ENCODE measurements around the gene FOXS1. TPM values are rescaled to one million over a fixed set of nuclear protein-coding genes. Genes with fewer than 3 reads are reported as not detected.
"Not testable (repeated sequence)": the region's sequence is repeated elsewhere in the genome, so short reads cannot be mapped to it uniquely, and the experiment has no call there.

FOXS1 gene
- total RNA-seq, 1 donor from 2014 or later = 0.56 TPM

GRCh38 chr20:31840906-31841816 lies 4.2 kb downstream of the FOXS1 start:
- no peak for DNase-seq (ENCODE audit: low read depth)

GRCh38 chr20:31839782-31840487 lies 5.5 kb downstream of the FOXS1 start:
- peak; percentile 96 for DNase-seq (ENCODE audit: low read depth)

GRCh38 chr20:31838646-31839292 lies 6.6 kb downstream of the FOXS1 start:
- DNase-seq (ENCODE audit: low read depth) = no peak

- peak; percentile 45 for DNase-seq (ENCODE audit: low read depth)
Observed at GRCh38 chr20:31837896-31838397, 7.5 kb downstream of the FOXS1 start.

- no peak for DNase-seq (ENCODE audit: low read depth)
Observed at GRCh38 chr20:31836853-31837608, 8.4 kb downstream of the FOXS1 start.

- peak; percentile 96 for DNase-seq (ENCODE audit: low read depth)
Observed at GRCh38 chr20:31835977-31836852, 9.2 kb downstream of the FOXS1 start.

- no peak for DNase-seq (ENCODE audit: low read depth)
Observed at GRCh38 chr20:31835554-31835953, 9.8 kb downstream of the FOXS1 start.

GRCh38 chr20:31833931-31834521 lies 11.4 kb downstream of the FOXS1 start:
- DNase-seq (ENCODE audit: low read depth) = no peak

- DNase-seq (ENCODE audit: low read depth) = peak; percentile 54
Observed at GRCh38 chr20:31833130-31833930, 12.1 kb downstream of the FOXS1 start.

GRCh38 chr20:31831771-31832306 lies 13.6 kb downstream of the FOXS1 start:
- DNase-seq (ENCODE audit: low read depth) = no peak

- DNase-seq (ENCODE audit: low read depth) = no peak
Observed at GRCh38 chr20:31831211-31831610, 14.2 kb downstream of the FOXS1 start.

GRCh38 chr20:31830406-31830981 lies 14.9 kb downstream of the FOXS1 start:
- DNase-seq (ENCODE audit: low read depth) = no peak

- no peak for DNase-seq (ENCODE audit: low read depth)
Observed at GRCh38 chr20:31829731-31830130, 15.7 kb downstream of the FOXS1 start.

- not testable (repeated sequence) for DNase-seq (ENCODE audit: low read depth)
Observed at GRCh38 chr20:31828016-31828415, 17.4 kb downstream of the FOXS1 start.

GRCh38 chr20:31827059-31827458 lies 18.3 kb downstream of the FOXS1 start:
- no peak for DNase-seq (ENCODE audit: low read depth)

- no peak for DNase-seq (ENCODE audit: low read depth)
Observed at GRCh38 chr20:31826074-31826473, 19.3 kb downstream of the FOXS1 start.

- no peak for DNase-seq (ENCODE audit: low read depth)
Observed at GRCh38 chr20:31824554-31825313, 20.7 kb downstream of the FOXS1 start.
